GF-D8 (cell line): ENCODE data around the gene ZNF311.

Source experiments
- DNase-seq: peaks from one replicate; lab custom pipeline; 2025; lab: John Stamatoyannopoulos, UW

ZNF311 gene

DNA sequence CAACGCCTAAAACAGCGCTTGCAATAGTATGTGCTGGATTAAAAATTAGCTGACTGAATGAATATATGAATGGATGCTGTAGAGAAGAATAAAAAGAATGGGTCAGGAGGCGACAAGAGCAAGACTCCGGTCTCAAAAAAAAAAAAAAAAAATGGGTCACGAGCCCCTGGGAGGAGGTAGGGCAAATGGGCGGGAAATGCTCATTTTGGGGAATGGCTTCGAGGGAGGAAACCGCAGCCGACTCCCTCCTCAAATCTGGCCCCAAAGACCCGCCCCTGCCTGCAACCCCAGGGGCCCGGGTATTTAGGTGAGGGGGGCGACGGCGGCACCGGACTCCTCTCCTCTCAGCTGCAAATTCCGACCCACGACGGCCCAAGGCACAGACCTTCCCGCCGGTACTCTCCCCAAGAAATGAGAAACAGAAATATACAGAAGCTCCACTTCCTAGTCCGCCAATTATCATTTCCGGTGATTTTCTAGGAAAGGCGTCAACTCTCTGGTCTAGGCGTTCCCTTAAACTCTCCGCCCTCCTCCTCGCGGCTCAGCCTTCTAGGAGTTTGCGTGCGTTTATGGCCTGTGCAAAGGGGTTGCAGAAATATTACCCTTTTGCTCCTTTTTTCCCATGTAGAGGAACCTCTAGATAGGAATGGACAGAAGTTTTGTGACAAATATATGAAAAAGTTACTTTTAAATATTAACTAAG, at the start of gene ZNF311:
Gene ZNF311, minus strand, starts transcription at position 133 of the 703 bp plus-strand sequence. CDS start 1,361 bp downstream, outside the sequence.
- peak; percentile 84 for DNase-seq

DNA sequence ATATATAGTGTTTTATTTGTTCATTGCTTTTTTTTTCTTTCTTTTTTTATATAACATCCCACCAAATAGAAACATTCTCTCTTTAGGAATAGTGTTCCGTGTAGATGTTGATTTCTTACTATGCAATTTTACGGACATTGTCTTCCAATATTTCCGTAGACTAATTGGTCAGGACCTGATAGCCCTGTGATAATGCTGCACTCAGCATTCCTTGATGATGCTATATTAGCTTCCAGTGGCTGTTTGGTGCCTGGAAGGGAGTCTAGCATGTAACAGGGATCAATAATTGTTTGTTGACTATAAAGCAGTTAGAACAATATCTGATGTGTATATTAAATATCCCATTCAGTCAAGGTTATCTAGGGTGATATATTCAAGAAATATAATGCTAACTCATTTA, 46.6 kb upstream of the ZNF311 start:
- DNase-seq = no peak

DNA sequence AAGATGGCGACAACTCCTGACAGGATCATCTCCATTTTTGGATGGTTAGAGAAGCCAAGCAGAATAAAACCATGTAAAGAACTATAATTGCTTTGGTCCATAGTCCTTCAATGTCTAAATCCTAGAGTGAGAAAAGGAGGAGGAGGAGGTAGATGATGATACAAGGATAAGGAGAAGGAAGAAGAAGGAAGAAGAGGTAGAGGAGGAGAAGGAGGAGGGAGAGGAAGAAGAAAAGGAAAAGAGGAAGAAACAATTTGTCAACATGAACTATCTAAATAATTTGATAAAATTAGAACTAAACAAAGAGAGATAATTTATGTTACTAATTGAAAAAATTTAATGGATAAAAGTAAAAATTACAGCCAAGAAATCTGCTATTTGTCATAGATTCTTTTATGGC, 40.0 kb upstream of the ZNF311 start, which contains the start of gene OR2W1:
Gene OR2W1, minus strand, starts transcription at position 101 of the 400 bp plus-strand sequence. Its CDS starts 0 bp downstream, at position 101.
- no peak for DNase-seq

DNA sequence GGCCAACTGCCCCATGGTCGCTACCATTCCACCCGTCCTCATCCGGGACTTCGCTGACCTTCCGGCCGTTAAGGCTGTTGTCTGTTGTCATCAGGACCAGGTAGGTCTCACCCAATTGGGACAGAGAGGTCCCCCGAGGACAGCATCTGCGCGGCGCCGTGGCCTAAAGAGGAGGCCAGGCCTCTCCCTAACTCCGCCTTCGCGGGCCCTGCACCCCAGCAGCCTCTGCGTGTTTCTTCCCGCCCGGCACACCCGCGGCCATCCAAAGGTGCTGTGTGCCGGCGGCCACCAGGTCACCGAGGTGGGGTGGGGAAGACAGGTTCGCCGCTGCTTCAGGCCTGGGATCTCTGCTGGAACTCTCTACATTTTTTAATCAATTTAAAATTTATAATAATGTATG, 30.8 kb upstream of the ZNF311 start:
- no peak for DNase-seq

DNA sequence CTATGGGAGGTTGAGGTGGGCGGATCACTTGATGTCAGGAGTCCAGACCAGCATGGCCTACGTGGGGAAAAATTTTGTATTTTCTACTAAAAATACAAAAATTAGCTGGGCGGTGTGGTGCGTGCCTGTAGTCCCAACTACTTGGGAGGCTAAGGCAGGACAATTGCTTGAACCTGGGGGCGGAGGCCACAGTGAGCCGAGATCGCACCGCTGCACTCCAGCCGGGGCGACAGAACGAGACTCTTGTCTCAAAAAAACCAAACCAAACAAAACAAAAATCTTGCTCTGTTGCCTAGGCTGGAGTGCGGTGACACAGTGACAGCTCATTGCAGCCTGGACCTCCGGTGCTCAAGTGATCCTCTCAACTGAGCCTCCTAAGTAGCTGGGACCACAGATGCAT, 23.7 kb upstream of the ZNF311 start:
- no peak for DNase-seq

DNA sequence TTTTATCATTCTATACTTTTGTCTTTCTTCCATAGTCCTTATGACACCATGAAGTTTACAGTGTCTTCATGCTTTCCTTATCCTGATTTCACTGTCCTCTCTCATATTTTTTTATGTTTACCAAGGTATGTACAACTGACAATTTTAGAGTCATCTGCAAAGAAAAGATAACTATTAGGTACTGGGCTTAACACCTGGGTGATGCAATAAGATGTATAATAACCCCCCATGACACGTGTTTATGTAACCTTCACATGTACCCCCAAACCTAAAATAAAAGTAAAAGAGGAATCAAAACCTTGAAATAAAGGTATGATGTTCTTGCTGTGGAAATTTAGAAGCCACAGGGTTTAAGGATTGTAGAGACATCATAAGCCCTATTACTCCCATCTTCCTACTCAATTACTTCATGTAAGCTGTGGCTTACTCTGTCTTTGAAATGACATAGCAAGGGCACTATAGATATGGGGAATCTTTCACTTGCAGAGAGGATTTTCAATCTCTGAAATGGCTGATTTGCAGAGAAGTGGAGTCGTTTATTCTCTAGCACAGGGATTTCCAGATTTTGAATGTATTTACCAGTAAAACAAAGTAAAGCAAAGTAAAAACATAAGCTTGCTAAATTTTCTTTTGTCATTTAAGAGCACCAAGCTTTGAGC, 20.9 kb upstream of the ZNF311 start:
- DNase-seq = no peak

DNA sequence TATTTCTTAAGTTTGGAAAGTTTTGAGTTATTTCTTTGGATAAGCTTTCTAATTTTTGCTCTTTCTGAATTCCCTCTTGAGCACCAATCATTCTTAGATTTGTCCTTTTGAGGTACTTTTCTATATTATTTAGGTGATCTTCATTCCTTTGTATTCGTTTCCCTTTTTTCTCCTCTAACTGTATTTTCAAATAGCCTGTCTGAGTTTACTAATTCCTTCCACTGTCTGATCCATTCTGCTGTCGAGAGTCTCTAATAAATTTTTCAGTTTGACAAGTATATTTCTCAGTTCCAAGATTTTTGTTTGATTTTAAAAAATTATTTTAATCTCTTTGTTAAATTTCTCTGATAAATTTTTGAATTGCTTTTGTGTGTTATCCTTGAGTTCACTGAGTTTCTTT, 16.3 kb upstream of the ZNF311 start:
- DNase-seq = no peak

DNA sequence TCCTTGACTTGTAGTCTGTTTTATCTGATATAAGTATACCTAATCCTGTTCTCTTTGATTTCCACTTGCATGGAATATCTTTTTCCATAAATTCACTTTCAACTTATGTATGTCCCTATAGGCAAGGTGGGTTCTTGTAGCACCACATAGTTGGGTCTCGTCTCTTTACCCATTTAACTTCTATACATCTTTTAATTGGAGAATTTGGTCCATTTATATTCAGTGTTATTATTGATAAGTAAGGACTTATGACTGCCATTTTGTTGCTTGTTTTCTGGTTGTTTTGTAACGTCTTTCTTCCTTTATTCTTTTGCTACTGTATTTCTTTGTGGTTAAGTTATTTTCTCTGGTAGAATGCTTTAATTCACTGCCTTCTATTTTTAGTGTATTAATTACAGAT, 14.5 kb upstream of the ZNF311 start:
- no peak for DNase-seq

DNA sequence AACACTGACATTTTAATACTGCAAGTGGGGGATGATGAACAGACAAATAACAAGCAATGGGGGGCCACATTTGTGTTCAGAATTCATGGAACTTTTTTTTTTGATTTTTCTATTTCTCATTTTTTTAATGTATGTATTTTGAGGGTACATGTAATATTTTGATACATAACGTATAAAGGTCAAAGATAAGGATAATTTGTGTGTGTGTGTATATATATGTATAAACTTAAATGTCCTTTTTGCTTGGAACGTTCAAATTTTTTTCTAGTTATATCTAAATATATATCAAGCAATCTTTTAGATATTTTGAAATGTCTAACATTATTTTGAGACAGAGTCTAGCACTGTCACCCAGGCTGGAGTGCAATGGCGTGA, 12.3 kb upstream of the ZNF311 start:
- DNase-seq = no peak

DNA sequence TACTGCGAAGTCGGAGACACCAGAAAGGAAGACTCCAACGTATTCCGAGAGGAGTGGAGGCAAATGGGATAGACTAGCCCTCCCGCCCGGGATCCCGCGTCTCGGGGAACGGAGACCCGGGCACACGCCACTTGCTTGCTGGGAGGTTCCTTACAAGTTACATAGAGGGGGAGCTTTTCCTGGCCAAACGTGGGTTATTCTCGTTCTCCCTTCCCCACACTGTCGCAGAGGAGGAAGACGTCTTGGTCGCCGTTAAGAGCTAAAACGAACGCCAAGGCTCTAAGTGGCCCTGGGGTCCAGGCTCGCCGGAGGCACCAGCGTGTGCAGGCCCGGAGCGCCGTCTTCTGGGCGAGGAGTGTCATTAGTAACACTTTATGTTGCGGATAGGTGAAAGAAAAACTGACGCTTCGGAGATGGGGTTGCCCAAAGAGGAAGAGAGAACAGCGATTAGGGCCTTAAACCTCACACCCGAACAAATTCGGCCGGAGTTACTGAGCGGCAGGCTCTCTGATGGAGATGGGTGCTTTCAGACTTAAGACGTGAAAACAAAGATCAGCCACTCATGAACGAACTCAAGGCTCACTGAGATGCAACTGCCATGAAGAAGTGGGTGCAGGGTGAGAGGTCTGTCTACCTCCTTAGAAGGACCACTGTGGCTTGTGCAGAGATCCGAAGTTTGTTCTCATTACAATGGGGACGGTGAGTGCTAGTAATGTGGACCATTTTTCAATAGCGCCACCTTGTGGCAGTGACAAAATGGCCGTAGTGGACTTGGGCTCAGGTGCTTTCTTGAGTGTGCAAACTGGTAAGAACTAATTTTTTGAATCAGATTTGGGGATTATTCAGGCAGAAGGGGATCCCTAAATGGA, 11.7 kb upstream of the ZNF311 start:
- peak; percentile 49 for DNase-seq

DNA sequence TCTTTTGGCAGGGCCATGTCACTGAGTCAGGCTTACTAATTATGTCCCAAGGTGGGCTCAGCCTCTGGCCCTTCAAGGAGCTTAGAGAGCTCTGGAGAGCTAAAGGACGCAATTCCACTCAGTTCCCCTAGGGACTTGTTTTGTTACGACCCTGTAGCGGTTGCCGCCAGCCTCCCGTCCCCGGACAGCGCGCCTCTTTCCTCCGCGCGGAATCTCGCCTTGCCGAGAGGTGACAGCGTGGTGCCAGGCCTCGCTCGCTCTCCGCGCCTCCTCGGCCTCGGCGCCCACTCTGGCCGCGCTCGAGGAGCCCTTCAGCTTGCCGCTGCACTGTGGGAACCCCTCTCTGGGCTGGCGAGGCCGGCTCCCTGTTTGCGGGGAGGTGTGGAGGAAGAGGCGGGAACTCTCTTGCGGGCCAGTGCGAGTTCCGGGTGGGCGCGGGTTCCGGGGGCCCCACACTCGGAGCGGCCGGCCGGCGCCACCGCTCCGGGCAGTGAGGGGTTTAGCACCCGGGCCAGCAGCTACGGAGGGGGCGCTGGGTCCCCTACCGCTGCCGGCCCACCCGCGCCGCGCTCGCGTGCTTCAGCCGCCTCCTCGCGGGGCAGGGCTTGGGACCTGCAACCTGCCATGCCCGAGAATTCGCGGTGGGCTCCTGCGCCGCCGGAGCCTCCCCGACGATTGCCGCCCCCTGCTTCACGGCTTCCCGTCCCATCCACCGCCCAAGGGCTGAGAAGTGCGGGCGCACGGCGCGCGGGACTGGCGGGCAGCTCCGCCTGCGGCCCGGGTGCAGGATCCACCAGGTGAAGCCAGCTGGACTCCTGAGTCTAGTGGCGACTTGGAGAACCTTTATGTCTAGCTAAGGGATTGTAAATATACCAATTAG, 9.9 kb upstream of the ZNF311 start:
- no peak for DNase-seq

DNA sequence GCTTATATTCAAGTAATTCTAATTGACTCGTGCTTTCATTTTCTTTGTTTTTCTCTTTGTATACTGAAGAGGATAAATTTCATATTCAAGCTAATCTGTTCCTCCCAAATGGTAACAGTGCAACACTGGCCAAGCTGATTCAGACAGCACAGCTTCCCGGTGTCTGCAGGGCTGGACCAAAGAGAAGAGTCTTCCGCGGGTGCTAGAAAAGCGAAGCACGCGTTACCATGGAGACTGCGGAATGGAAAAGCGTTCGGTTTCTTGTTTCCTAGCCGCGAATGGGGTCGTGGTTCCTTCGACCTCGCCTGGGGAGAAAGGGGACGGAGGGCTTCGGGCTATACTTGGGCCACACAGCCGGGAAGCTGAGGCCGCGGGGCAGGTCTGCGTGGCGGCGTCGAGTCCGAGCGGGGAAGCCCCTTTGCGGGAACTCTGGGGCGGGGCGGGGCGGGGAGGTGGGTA, 6.2 kb upstream of the ZNF311 start:
- no peak for DNase-seq

DNA sequence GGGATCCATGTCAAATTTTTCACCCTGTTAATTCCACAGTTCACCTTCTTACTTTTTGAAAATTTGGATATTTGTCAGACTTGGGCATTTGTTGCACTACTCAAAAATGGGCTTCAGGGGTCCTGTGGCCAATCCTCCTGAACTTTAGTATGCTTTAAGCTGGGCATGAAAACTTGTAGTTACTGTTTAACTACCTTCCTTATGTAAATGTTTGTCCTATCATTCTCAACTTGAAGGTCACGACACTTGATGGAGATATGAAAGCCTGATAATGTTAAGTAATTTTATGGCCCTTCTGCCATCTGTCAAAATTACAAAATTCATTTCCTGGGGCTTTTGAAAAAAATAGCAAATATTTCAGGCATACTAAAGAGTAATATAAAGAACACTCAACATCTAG, 4.2 kb upstream of the ZNF311 start:
- DNase-seq = no peak

DNA sequence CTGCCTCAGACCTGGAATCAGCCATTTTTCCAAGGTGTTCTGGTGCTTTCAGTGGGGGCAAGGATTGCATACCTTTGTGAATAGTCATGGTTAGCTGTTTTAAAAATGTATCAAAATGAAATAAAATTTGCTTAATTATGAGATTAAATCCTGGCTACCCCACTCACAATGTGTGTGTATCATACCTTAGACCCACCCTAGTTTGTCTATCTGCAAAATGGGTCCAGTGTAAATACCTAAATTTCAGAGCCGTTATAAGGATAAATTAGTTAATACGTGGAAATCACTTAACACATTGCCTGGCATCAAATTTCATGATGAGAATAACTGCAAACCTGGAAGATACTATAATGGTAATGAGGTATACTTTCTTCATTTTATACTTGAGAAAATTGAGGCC, 3.0 kb upstream of the ZNF311 start:
- no peak for DNase-seq

DNA sequence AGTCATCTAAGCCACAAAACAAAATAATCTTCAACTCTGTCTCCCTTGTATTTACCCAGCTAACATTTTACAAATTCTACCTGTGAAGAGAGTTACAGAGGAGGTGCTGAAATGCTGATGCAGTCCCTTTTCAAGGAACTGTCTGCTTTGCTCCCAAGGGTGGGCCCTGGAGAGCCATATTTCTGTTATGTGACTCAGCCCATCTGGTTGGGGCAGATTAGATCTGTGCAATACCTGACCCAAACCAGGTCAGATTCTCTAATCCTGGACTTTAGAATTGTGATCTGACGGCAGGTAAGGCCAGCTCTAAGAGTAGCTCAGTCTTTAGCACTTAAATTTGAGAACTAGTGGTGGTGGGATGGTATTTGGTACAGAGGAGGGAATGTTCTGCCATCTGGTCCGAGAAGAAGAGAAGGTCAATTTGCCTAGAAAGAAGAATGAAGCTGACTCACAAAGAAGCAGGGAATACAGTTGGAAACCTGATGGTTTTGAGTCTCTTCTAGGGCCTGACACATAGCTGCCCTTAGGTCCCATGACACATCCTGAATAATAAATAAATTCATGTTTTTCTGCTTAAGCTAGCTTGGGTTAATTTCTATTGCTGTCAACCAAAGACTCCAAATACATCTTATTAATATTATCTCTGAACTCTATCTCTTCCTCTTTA, 8.1 kb downstream of the ZNF311 start:
- no peak for DNase-seq

DNA sequence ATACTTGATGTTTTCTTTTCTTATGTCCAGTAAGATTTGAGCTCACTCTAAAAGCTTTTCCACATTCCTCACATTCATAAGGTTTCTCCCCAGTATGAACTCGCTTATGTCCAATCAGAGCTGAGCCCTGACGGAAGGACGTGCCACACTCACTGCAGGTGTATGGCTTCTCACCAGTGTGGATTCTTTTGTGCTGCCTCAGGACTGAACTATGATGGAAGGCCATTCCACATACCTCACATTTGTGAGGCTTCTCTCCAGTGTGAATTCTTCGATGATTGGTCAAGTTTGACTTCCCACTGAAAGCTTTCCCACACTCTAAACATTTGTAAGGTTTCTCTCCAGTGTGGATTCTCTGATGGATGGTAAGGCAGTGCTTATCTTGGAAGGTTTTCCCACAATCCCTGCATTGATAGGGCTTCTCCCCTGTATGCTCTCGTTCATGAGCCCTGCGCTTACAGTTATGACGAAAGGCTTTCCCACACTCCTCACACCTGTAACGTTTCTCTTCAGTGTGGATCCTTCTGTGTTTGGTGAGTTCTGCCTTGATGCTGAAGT, 9.9 kb downstream of the ZNF311 start:
- no peak for DNase-seq

DNA sequence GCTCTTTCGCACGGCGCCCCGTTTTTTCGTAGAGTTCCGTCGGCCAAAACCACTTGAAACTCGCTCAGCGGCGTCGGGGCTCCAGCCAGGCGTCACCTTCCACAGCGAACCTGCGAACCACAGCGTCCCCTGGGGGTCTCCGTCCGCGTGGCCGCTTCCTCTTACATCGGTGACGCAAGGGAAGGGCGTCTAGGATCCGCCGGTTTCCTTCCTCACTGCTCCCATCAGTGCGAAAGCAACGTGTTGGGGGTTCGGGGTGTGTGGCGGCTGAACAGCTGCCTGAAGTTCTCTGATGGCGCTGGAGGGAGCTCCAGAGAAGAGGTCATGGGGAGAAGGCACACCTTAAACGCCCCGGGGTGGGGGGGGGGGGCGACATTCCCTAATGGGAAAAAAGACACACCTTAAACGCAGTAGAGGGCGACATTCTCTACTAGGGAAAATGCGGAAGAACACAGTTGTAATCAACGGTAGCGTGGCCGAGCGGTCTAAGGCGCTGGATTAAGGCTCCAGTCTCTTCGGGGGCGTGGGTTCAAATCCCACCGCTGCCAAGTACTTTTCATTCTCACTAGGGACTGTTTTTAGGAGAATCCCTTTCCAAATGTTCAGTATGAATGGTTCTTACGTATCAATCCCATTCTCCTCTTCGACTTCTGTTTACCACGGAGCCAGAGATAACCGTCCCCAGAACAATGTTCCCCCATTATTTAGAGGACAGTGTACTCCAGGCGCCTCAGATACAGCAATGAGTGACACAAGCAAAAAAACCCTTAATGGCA, 16.4 kb downstream of the ZNF311 start:
- peak; percentile 66 for DNase-seq

DNA sequence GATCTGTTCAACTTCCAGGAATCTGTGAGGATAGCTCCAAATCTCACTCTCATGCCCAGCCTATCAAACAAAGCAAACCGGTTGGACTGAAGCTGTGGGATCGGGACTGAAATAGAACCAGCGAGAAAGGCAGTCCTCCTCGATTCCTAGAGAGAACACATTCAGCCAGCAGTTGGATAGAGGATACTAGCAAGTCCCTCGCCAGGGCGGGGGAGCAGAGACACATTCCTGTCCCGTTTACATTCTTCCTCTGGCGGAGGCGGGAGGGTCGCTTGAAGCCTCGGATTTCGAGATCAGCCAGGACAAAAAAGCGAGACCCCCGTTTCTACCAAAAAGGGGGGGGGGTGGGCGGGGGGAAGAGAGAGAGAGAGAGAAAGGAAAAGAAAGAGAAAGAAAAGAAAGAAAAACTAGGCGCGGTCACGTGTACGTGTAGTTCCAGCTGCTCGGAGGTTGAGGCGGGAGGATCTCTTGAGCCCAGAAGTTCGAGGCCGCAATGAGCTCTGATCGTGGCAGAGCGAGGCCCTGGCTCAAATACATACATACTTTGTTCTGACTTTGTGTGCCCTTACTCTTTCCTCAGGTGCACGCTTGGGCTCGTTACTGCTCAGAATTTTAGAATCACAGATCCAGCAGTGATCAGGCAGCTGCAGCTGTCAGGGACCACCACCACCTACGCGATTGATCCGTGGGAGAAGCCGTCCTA, 19.5 kb downstream of the ZNF311 start:
- peak; percentile 77 for DNase-seq

DNA sequence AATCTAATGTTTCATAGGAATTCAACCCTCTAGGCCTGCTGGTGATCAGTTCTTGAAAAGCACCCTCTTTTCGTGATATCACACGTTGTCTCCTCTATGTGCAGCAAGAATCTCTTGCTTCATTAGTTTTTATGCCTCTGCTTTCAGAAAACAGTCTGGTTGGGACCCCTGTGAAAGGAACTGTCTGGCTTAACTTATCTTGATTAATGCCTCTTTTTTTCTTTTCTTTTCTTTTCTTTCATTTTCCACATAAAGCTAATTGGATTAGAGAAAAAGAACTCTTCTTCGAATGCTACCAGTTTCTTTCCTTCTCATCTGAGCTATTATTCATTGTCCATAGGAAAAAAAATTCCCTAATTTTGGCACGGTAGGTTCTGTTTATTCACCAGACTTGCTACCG, 21.3 kb downstream of the ZNF311 start:
- DNase-seq = no peak
